ENCODE data around the gene TMEM163.

TMEM163 gene

GRCh38 chr2:134689315-134689714, 29.5 kb downstream of the TMEM163 start:
- H2AFZ ChIP-seq (ENCODE audit: low read length): no peak overlapping the region
- no peaks in the 10 kb centered on the region for H3K9me3 ChIP-seq (ENCODE audit: low read length)
- H3K27ac ChIP-seq (ENCODE audit: low read depth, low read length, poor library complexity, severe bottlenecking): no peak overlapping the region
- no peaks in the 10 kb centered on the region for H4K20me1 ChIP-seq (ENCODE audit: insufficient read depth, low read length)
- H3F3A ChIP-seq (ENCODE audit: insufficient read depth, low read length): no peaks in the 10 kb centered on the region
- no peak overlapping the region for H3K9ac ChIP-seq (ENCODE audit: low read length)
- H3K36me3 ChIP-seq (ENCODE audit: insufficient read depth, low read length): no peaks in the 10 kb centered on the region
- TF ChIP-seq CTCF (IDR thresholded peaks at IDR 0.05; ENCODE audit: low read length) (no peak), EZH2 (IDR thresholded peaks at IDR 0.05; ENCODE audit: borderline replicate concordance, low read length) (no peak)
- no peaks in the 10 kb centered on the region for H3K27me3 ChIP-seq (ENCODE audit: insufficient read depth, low read length)
- H3K4me3 ChIP-seq (ENCODE audit: low read depth, low read length, poor library complexity, severe bottlenecking): no peak overlapping the region
- H3K4me1 ChIP-seq (ENCODE audit: insufficient read depth, low read length, severe bottlenecking): peaks cover 9% of the 10 kb centered on the region
- H3K9me2 ChIP-seq (ENCODE audit: low read depth, low read length): no peaks in the 10 kb centered on the region
- H3K4me2 ChIP-seq (ENCODE audit: low read length): no peak overlapping the region
- H3K79me2 ChIP-seq (ENCODE audit: insufficient read depth, low read length): no peaks in the 10 kb centered on the region

GRCh38 chr2:134685967-134686366, 32.8 kb downstream of the TMEM163 start:
- Histone ChIP-seq H2AFZ (ENCODE audit: low read length) (no peak overlapping the region), H3K4me2 (ENCODE audit: low read length) (no peak overlapping the region), H3F3A (ENCODE audit: insufficient read depth, low read length) (no peaks in the 10 kb centered on the region), H3K9me2 (ENCODE audit: low read depth, low read length) (no peaks in the 10 kb centered on the region), H4K20me1 (ENCODE audit: insufficient read depth, low read length) (no peaks in the 10 kb centered on the region), H3K36me3 (ENCODE audit: insufficient read depth, low read length) (no peaks in the 10 kb centered on the region), H3K79me2 (ENCODE audit: insufficient read depth, low read length) (no peaks in the 10 kb centered on the region), H3K4me1 (ENCODE audit: insufficient read depth, low read length, severe bottlenecking) (peaks cover 7% of the 10 kb centered on the region), H3K27me3 (ENCODE audit: insufficient read depth, low read length) (no peaks in the 10 kb centered on the region), H3K9me3 (ENCODE audit: low read length) (no peaks in the 10 kb centered on the region), H3K9ac (ENCODE audit: low read length) (no peak overlapping the region), H3K4me3 (ENCODE audit: low read depth, low read length, poor library complexity, severe bottlenecking) (no peak overlapping the region), H3K27ac (ENCODE audit: low read depth, low read length, poor library complexity, severe bottlenecking) (no peak overlapping the region)
- TF ChIP-seq CTCF (IDR thresholded peaks at IDR 0.05; ENCODE audit: low read length): no peak
- no peak for TF ChIP-seq EZH2 (IDR thresholded peaks at IDR 0.05; ENCODE audit: borderline replicate concordance, low read length)

- Histone ChIP-seq H4K20me1 (ENCODE audit: insufficient read depth, low read length) (no peaks in the 10 kb centered on the region), H3K27ac (ENCODE audit: low read depth, low read length, poor library complexity, severe bottlenecking) (no peak overlapping the region), H3F3A (ENCODE audit: insufficient read depth, low read length) (no peaks in the 10 kb centered on the region), H3K9ac (ENCODE audit: low read length) (no peak overlapping the region), H3K4me3 (ENCODE audit: low read depth, low read length, poor library complexity, severe bottlenecking) (no peak overlapping the region), H2AFZ (ENCODE audit: low read length) (no peak overlapping the region), H3K27me3 (ENCODE audit: insufficient read depth, low read length) (no peaks in the 10 kb centered on the region; the same call in 1 of the 2 replicates), H3K4me2 (ENCODE audit: low read length) (no peak overlapping the region), H3K79me2 (ENCODE audit: insufficient read depth, low read length) (no peaks in the 10 kb centered on the region), H3K4me1 (ENCODE audit: insufficient read depth, low read length, severe bottlenecking) (no peaks in the 10 kb centered on the region), H3K9me2 (ENCODE audit: low read depth, low read length) (no peaks in the 10 kb centered on the region), H3K9me3 (ENCODE audit: low read length) (no peaks in the 10 kb centered on the region), H3K36me3 (ENCODE audit: insufficient read depth, low read length) (no peaks in the 10 kb centered on the region)
- TF ChIP-seq EZH2 (IDR thresholded peaks at IDR 0.05; ENCODE audit: borderline replicate concordance, low read length) (no peak), CTCF (IDR thresholded peaks at IDR 0.05; ENCODE audit: low read length) (no peak)
Measured at GRCh38 chr2:134683561-134684112, 35.2 kb downstream of the TMEM163 start.

All from OCI-LY1 (cell line).